Activated B cell treated with CpG ODN at 0.5 μM for 24 hours (primary cell): ENCODE results near the gene TTPAL. TPM values are rescaled to one million over a fixed set of nuclear protein-coding genes. Genes with fewer than 3 reads are reported as not detected.

Experiments
- ATAC-seq: fragments of 200-7000 bp; cut with Tn5 transposase; one replicate; pipeline ENCODE4 v1.10.0; 2021; ENCODE audit warnings: low read depth, mild to moderate bottlenecking, moderate library complexity
- CTCF ChIA-PET: fragments of 350-600 bp; sonication (Branson Sonifier 250); formaldehyde crosslinking; loops from one replicate; lab custom pipeline; 2021; ENCODE audit warnings: antibody characterized with exemption; lab: Charles Lee
- POLR2A ChIA-PET: fragments of 350-600 bp; sonication (Branson Sonifier 250); formaldehyde crosslinking; loops from one replicate; lab custom pipeline; 2021; ENCODE audit warnings: antibody characterized with exemption; lab: Charles Lee
- DNase-seq: peaks from one replicate; pipeline ENCODE4 v3.0.0; 2022
- H3K27ac Mint-ChIP-seq: one replicate; pipeline ENCODE4 v1.8.0; 2020; ENCODE audit warnings: mixed read lengths
- H3K27me3 Mint-ChIP-seq: one replicate; pipeline ENCODE4 v1.8.0; 2021; ENCODE audit warnings: mixed read lengths
- H3K36me3 Mint-ChIP-seq: one replicate; pipeline ENCODE4 v1.8.0; 2021; ENCODE audit warnings: low read depth, mixed read lengths
- H3K4me1 Mint-ChIP-seq: one replicate; pipeline ENCODE4 v1.8.0; 2021; ENCODE audit warnings: mixed read lengths
- H3K4me3 Mint-ChIP-seq: one replicate; pipeline ENCODE4 v1.8.0; 2020; ENCODE audit warnings: mild to moderate bottlenecking, mixed read lengths
- H3K9me3 Mint-ChIP-seq: one replicate; pipeline ENCODE4 v1.8.0; 2020; ENCODE audit warnings: mixed read lengths
- intact Hi-C: fragments of 100-400 bp; cut with micrococcal nuclease; formaldehyde crosslinking; loops from one replicate; pipeline ENCODE4 v1.15.1; 2024
- total RNA-seq: library from RNA; stranded (reverse); gene quantifications from 2 replicates; pipeline ENCODE4 v1.2.3, GENCODE V29; 2022
- TF ChIP-seq, protein P1 (sequence below): fragments of 200-600 bp; IDR thresholded peaks from one replicate; pipeline ENCODE4 v1.8.0; 2022; ENCODE audit warnings: antibody characterized with exemption, mild to moderate bottlenecking

The TTPAL gene
- total RNA-seq, 1 donor from 2014 or later, result 27.5 TPM

DNA sequence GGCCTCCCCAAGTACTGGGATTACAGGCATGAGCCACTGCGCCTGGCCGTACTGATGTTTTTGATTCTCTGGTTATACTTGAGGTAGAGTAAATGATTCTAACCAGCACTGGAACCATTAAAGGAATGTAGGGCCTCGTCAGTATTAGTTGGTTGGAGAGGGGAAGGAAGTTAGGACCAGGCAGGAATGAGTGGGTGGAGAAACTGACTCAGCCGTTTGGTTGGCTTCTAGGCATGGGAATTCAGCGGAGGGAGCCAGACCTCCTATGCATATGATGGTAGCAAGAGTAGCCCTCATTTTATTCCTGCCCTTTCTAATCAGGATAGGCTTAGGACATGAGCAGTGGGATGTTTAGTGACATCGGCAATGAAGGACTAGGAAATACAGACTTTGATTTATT lies 65.2 kb downstream of the TTPAL start:
- intact Hi-C loops, result no loop called here
- DNase-seq, result no peak
- H3K4me1 Mint-ChIP-seq, result peaks cover 4% of the 10 kb centered on the region
- TF ChIP-seq, protein P1, sequence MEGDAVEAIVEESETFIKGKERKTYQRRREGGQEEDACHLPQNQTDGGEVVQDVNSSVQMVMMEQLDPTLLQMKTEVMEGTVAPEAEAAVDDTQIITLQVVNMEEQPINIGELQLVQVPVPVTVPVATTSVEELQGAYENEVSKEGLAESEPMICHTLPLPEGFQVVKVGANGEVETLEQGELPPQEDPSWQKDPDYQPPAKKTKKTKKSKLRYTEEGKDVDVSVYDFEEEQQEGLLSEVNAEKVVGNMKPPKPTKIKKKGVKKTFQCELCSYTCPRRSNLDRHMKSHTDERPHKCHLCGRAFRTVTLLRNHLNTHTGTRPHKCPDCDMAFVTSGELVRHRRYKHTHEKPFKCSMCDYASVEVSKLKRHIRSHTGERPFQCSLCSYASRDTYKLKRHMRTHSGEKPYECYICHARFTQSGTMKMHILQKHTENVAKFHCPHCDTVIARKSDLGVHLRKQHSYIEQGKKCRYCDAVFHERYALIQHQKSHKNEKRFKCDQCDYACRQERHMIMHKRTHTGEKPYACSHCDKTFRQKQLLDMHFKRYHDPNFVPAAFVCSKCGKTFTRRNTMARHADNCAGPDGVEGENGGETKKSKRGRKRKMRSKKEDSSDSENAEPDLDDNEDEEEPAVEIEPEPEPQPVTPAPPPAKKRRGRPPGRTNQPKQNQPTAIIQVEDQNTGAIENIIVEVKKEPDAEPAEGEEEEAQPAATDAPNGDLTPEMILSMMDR, result no peak
- H3K27me3 Mint-ChIP-seq, result no peaks in the 10 kb centered on the region
- no peaks in the 10 kb centered on the region for H3K36me3 Mint-ChIP-seq
- POLR2A ChIA-PET, result interaction anchor here (0.7 kb wide), 1 partner anchor 62 kb away, joined by 4 read pairs; no protein-coding TSS in a partner anchor
- H3K4me3 Mint-ChIP-seq, result no peak overlapping the region
- CTCF ChIA-PET, result no interaction called here
- no peak for ATAC-seq
- no peak overlapping the region for H3K27ac Mint-ChIP-seq
- H3K9me3 Mint-ChIP-seq, result no peaks in the 10 kb centered on the region

DNA sequence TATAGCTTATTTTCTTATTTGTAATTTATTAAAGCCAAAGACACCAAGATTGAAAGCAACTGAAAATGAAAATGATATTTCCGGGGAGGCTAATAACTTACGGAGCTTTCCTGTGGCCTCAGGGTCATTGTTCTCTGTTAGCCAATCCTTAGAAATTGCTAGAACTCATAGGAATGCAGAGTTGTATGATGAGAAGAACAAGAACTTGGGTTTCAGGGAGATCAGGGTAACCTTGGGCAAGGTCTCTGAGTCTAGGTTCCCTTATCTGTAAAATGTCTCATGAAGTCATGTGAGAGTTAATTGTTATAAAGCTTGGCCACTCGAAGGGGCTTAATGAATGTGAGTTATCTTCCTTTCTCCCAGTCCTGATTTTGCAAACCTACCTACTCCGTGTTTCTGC lies 66.3 kb downstream of the TTPAL start:
- Mint-ChIP-seq H3K36me3 (no peaks in the 10 kb centered on the region), H3K9me3 (no peaks in the 10 kb centered on the region), H3K27me3 (no peaks in the 10 kb centered on the region), H3K4me1 (no peaks in the 10 kb centered on the region), H3K27ac (no peak overlapping the region), H3K4me3 (no peak overlapping the region)
- ATAC-seq (no peak), DNase-seq (no peak)
- intact Hi-C loops, result no loop called here
- CTCF ChIA-PET, result no interaction called here
- TF ChIP-seq, protein P1, result no peak
- POLR2A ChIA-PET, result interaction anchor here (0.6 kb wide), 1 partner anchor 24 kb away, joined by 3 read pairs; no protein-coding TSS in a partner anchor

DNA sequence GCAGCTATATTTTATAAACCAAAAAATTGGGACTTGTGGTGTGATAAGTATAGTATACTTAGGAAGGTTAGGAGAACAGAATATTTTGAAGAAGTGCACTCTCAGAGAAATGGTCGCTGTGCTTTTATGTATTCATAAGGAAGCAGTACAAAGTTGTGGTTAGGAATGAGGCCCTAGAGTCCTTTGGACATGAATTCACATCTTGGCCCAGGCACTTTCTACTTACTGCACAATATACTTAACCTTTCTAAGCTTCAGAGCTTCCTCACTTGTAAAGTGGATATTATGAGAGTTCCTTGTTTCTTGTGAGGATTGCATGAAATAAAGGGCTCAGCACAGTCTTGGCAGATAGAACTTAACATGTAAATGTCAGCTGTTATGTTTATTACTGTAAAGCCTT lies 67.2 kb downstream of the TTPAL start:
- TF ChIP-seq, protein P1, result no peak
- H3K4me3 Mint-ChIP-seq, result no peak overlapping the region
- ChIA-PET CTCF (interaction anchor here (0.6 kb wide), 1 partner anchor 10 kb away, joined by 3 read pairs; no protein-coding TSS in a partner anchor), POLR2A (interaction anchor here (0.6 kb wide), 1 partner anchor 25 kb away, joined by 3 read pairs; no protein-coding TSS in a partner anchor)
- no peak overlapping the region for H3K27ac Mint-ChIP-seq
- H3K4me1 Mint-ChIP-seq, result no peaks in the 10 kb centered on the region
- H3K36me3 Mint-ChIP-seq, result no peaks in the 10 kb centered on the region
- no peaks in the 10 kb centered on the region for H3K9me3 Mint-ChIP-seq
- intact Hi-C loops, result no loop called here
- DNase-seq (no peak), ATAC-seq (no peak)
- no peaks in the 10 kb centered on the region for H3K27me3 Mint-ChIP-seq

DNA sequence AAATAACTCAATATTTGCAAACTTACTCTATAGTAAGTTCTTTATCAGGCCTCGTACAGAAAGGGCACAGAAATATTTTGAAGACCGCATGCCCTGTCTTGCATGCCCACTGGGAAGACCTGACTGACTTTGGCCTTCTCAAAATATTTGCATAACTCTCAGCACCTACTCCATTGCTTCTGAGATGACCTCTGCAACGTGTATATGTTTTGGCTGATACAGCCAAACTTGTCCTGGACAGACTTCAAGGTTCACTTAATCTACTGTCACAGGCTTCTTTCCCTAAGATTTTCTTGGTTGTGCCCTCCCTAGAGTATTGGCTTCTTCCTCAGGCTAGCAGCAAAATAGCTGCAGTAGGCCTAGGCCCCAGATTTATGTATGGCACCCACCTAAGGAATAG lies 67.7 kb downstream of the TTPAL start:
- H3K27ac Mint-ChIP-seq, result no peak overlapping the region
- DNase-seq, result no peak
- no peaks in the 10 kb centered on the region for H3K4me1 Mint-ChIP-seq
- no peaks in the 10 kb centered on the region for H3K27me3 Mint-ChIP-seq
- intact Hi-C loops, result no loop called here
- TF ChIP-seq, protein P1, result no peak
- no peak for ATAC-seq
- no peak overlapping the region for H3K4me3 Mint-ChIP-seq
- H3K9me3 Mint-ChIP-seq, result no peaks in the 10 kb centered on the region
- CTCF ChIA-PET, result interaction anchor here (0.6 kb wide), 1 partner anchor 11 kb away, joined by 3 read pairs; no protein-coding TSS in a partner anchor
- H3K36me3 Mint-ChIP-seq, result no peaks in the 10 kb centered on the region
- POLR2A ChIA-PET, result no interaction called here

Other genes with a start within 250 kb of the TTPAL start
- not detected in 2 replicates for gene GDAP1L1, start 228.6 kb upstream of the TTPAL start, total RNA-seq
- gene FITM2, start 164.7 kb upstream of the TTPAL start, total RNA-seq, result 2.4 and 3.3 TPM in 2 replicates
- gene R3HDML, start 138.8 kb upstream of the TTPAL start, total RNA-seq, result not detected in 2 replicates
- not detected in 2 replicates for gene HNF4A, start 120.2 kb upstream of the TTPAL start, total RNA-seq
- gene SERINC3, start 46.2 kb downstream of the TTPAL start, total RNA-seq, result 38.1 and 41.4 TPM in 2 replicates
- gene PKIG, start 106.7 kb downstream of the TTPAL start, total RNA-seq, result 181 and 191 TPM in 2 replicates
- gene ADA, start 175.8 kb downstream of the TTPAL start, total RNA-seq, result 68.9 and 72.3 TPM in 2 replicates
- not detected in 2 replicates for gene CCN5, start 239.5 kb downstream of the TTPAL start, total RNA-seq